ENCODE results near the gene FAM131A. TPM values are rescaled to one million over a fixed set of nuclear protein-coding genes. Genes with fewer than 3 reads are reported as not detected.

Gene FAM131A
- total RNA-seq, 1 experiment from 2014 or later, result 14.4 TPM

GRCh38 chr3:184295771-184296170 is 41.6 kb upstream of the FAM131A start:
- H3K4me2 ChIP-seq (ENCODE audit: insufficient read depth, insufficient read length, low read length), result no peak overlapping the region
- H3T11ph ChIP-seq (ENCODE audit: low read length), result no peak overlapping the region
- H3K9me3 ChIP-seq (ENCODE audit: control insufficient read depth, low read depth, low read length), result no peaks in the 10 kb centered on the region
- no peak overlapping the region for H2BK12ac ChIP-seq (ENCODE audit: insufficient read length, low read depth, low read length)
- H3K4me3 Mint-ChIP-seq, result no peak overlapping the region
- H3K36me3 Mint-ChIP-seq (ENCODE audit: insufficient read depth in 1 of 3, low read depth in 3 of 3), result peaks cover 11 to 14% (median 12%) of the 10 kb centered on the region in 3 experiments; a peak in 6 of 7 replicates
- H3K18ac ChIP-seq (ENCODE audit: insufficient read length, low read depth, low read length), result no peak overlapping the region
- H2BK120ac ChIP-seq (ENCODE audit: low read depth, low read length, poor library complexity, severe bottlenecking), result no peak overlapping the region
- no peak for DNase-seq
- no peaks in the 10 kb centered on the region for H4K20me1 ChIP-seq (ENCODE audit: control insufficient read depth, insufficient read depth, insufficient read length)
- no peak overlapping the region for H3K27ac Mint-ChIP-seq
- no peak overlapping the region for H3K56ac ChIP-seq (ENCODE audit: insufficient read length, low read depth, low read length)
- H3K79me2 ChIP-seq (ENCODE audit: insufficient read depth, low read length), result peaks cover 11% of the 10 kb centered on the region; the same call in 1 of the 2 replicates
- peaks cover 6% of the 10 kb centered on the region for H3K23me2 ChIP-seq (ENCODE audit: insufficient read length, low read depth, low read length, poor library complexity, severe bottlenecking)
- no peak overlapping the region for H3K4ac ChIP-seq (ENCODE audit: low read depth, low read length)
- no peaks in the 10 kb centered on the region for H3K4me1 ChIP-seq (ENCODE audit: insufficient read depth, low read length)
- no peak overlapping the region for H2BK5ac ChIP-seq (ENCODE audit: insufficient read length, low read length)
- H2AK5ac ChIP-seq (ENCODE audit: insufficient read length, low read length), result no peak overlapping the region
- H3K9ac ChIP-seq (ENCODE audit: extremely low read depth, insufficient read length, low read length), result no peak overlapping the region
- no peaks in the 10 kb centered on the region for H3K27me3 ChIP-seq (ENCODE audit: insufficient read depth, low read length)
- no peak overlapping the region for H4K5ac ChIP-seq (ENCODE audit: insufficient read length, low read depth, low read length)
- H3K14ac ChIP-seq (ENCODE audit: insufficient read depth, low read length), result no peak overlapping the region
- TF ChIP-seq, protein P1, sequence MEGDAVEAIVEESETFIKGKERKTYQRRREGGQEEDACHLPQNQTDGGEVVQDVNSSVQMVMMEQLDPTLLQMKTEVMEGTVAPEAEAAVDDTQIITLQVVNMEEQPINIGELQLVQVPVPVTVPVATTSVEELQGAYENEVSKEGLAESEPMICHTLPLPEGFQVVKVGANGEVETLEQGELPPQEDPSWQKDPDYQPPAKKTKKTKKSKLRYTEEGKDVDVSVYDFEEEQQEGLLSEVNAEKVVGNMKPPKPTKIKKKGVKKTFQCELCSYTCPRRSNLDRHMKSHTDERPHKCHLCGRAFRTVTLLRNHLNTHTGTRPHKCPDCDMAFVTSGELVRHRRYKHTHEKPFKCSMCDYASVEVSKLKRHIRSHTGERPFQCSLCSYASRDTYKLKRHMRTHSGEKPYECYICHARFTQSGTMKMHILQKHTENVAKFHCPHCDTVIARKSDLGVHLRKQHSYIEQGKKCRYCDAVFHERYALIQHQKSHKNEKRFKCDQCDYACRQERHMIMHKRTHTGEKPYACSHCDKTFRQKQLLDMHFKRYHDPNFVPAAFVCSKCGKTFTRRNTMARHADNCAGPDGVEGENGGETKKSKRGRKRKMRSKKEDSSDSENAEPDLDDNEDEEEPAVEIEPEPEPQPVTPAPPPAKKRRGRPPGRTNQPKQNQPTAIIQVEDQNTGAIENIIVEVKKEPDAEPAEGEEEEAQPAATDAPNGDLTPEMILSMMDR (conservative IDR thresholded peaks at IDR 0.05), result no peak
- no peak overlapping the region for H3K27ac ChIP-seq (ENCODE audit: insufficient read length, low read depth, low read length)
- no peak overlapping the region for H3K23ac ChIP-seq (ENCODE audit: insufficient read length, low read depth, low read length)
- H4K91ac ChIP-seq (ENCODE audit: insufficient read length, low read depth, low read length), result no peak overlapping the region
- WGBS (ENCODE audit: extremely low coverage, insufficient read length, low lambda C conversion rate), result no CpG with 5 or more reads among the region's 3 CpGs
- peaks cover 9 to 11% of the 10 kb centered on the region in 2 experiments for H3K4me1 Mint-ChIP-seq
- no peaks in the 10 kb centered on the region; a peak in 1 of 5 replicates for H3K9me3 Mint-ChIP-seq
- peaks cover 8% of the 10 kb centered on the region for H3K27me3 Mint-ChIP-seq (ENCODE audit: low read depth)
- H4K8ac ChIP-seq (replicated peaks; ENCODE audit: insufficient read length, low read depth, low read length), result no peak overlapping the region
- H2AFZ ChIP-seq (ENCODE audit: low read length), result no peak overlapping the region
- no peaks in the 10 kb centered on the region for H3K79me1 ChIP-seq (ENCODE audit: insufficient read depth, low read depth, low read length, poor library complexity, severe bottlenecking)
- no peak overlapping the region for H2BK15ac ChIP-seq (ENCODE audit: low read depth, low read length)
- no peak overlapping the region for H2BK20ac ChIP-seq (ENCODE audit: low read depth, low read length, poor library complexity, severe bottlenecking)

Measured in H9 (cell line).